HG03066 (cell line): ENCODE results near the gene SLC12A3.

Experiments
- ATAC-seq: cut with Tn5 transposase; IDR thresholded peaks from one replicate; pipeline ENCODE4 v1.9.1; 2021; ENCODE audit warnings: low read depth; ENCODE audit not compliant: unreplicated experiment

Gene SLC12A3

GRCh38 chr16:56847173-56847910 is 17.7 kb upstream of the SLC12A3 start:
- no peak for ATAC-seq

- no peak for ATAC-seq
Observed at GRCh38 chr16:56848029-56848936, 16.7 kb upstream of the SLC12A3 start.

DNA sequence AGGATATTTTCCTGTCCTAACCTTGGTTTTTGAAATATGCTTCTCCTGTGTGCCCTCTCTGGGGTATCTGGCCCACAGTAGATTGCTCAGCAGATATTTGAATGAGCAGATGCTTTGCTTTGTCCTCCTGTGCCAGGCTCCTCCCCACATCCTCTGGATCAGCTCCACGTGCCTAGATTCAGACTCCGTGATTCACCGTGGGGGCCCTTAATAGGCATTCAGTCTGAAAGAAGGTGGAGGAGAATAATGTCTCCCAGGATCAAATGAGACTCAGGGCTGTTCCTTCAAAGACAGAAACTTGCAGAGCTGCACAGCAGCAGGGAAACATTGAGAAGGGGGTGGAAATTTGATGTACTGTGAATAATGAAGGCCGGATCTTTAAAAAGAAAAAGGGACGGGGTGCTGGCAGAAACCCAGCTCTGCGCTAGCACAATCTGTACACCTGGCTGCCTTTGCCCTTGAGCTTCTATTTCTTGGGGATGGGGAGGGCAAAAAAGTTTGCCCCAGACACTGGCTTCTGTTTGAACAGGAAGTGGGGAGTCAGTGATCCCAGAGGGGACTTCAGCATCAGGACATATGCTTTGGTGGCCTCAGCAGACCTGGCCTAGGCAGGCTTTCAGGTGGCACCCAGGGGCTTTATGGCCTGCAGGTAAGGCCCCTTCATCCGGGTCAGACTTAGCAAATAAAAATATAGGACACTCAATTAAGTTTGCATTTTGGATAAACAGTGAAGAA is 15.9 kb upstream of the SLC12A3 start:
- no peak for ATAC-seq

DNA sequence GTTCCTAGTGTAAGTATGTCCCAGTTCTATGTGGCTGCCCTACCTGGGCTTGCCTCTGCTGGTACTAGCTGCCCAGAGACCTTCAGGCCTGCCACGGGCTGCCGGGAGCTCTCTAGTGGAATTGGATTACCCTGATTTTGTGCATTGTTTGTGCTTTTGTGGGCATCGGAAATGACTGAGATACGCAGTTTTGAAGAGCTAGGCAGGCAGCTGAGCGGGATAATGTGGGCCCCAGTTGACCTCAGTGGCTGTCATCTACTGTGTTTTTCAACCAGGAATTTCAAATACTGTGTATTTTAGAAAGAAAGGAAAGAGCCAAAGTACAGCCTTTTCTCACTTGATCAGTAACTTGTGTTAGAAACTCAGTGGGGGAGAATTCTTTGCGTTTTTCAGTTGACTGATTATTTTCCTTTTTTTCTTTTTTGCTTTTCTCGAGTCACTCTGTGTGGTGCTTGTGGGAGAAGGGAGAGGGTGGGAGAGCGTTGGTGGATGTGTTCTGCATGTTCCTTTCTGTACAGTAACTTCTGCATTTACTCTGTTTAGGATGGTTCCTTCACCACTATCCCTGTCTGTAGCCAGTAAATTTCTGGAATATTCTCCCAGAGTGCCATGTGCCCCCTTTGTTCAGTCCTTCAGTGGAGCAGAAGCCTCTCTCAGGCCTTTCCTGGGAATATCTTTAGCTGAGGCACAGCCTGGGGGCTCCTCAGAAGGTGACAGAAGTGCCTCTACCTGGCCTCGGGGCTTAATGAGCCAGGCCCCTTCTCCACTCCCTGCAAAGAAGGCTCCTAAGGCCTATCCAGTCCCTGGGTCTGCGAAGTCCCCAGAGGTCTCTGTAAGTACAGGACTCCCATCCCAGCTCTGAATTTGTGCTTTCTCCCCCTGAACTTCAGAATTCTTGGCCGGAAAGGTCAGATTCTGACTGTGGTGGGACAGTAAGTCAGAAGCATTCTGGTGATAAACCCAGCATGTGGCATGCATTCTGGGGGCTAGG is 15.0 kb upstream of the SLC12A3 start:
- no peak for ATAC-seq

DNA sequence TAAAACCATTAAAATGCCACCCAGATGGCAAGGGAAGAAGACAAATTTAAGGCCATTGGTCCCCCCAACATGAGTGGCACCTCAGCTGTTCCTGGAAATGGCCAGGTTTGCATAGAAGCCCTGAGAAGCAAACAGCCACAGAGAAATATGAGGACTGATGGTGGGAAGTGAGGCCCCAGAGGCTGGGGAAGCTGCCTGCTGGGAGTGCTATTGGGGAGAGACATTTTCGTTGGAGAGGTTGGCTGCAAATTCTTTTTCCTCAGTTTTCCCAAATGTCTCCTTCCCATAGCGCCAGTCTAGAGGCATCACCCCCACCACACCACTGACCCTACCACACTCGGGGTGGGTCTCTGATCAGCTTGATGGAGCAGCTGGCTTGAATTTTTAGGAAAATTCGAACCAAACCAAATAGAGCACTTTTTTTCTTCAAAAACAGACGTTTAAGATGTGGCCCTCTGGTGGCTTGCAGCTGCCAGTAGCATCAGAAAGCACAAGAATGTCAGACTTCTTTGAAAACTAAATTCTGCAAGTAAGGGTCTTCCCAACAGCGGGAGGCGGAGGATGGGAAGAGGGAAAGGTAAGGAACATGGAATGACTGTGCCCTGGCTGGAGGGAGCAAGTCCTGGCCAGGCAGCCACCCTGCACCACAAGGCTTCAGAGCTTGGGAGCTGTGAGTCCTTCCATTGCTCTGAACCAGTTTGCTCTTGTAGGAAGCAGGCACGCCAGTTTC is 13.2 kb upstream of the SLC12A3 start:
- no peak for ATAC-seq

GRCh38 chr16:56852401-56852730 is 12.6 kb upstream of the SLC12A3 start:
- ATAC-seq: no peak

DNA sequence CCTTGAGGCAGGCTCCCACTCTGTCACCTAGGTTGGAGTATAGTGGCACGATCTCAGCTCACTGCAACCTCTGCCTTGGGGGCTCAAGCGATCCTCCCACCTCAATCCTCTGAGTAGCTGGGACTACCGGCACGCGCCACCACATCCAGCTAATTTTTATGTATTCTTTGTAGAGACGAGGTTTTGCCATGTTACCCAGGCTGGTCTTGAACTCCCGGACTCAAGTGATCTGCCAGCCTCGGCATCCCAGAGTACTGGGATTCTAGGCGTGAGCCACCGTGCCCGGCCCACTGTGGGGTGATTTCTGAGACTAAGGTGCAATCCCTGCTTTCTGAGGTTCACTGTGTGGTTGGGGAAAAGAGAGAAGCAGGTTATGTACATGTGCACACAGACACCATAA is 12.0 kb upstream of the SLC12A3 start:
- no peak for ATAC-seq

DNA sequence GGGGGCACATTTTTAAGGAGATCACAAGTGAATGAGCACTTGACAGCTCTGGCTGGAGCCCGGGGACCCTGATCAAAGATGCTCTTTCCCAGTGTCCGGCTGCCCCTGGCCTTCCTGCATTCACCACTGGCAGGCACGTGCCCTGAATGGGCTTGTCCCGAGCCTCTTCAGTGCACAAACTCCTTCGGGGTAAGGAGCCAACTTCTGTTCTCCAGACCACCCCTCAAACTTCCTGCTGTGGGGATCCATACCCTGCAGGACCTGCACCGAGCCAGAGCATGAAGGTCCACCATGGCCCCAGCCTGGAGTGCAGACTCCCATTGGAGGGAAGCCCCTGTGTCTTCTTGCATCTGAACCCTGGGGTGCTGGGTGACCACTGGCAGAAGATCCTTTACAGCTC is 9.8 kb upstream of the SLC12A3 start:
- ATAC-seq: no peak

GRCh38 chr16:56855946-56856345 is 9.1 kb upstream of the SLC12A3 start:
- no peak for ATAC-seq

DNA sequence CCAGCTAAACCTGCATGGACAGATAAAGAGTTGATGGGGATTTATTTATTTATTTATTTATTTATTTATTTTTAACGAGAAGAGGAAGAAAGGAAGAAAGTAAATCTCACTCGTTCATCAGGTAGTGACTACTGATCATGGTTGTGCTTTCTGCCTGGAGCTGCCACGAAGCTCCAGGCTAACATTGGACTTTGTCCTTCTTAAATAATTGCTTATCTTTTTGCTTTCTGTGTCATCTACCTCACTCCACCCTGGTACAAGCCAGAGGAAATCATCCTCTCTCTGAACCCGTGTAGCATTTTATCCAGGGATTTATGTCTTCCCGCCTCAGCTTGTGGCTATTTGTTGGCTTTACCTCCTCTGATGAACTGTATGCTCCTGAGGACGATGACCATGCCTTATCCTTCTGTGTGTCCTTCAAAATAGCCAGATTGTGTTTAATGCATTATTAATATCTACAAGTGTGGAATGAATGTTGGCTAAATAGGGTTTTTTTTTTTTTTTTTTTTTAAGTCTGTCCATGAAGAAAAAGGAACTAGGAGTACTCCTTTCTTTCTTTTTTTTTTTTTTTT is 8.0 kb upstream of the SLC12A3 start:
- ATAC-seq: no peak

- ATAC-seq: no peak
Observed at GRCh38 chr16:56858374-56858773, 6.6 kb upstream of the SLC12A3 start.

DNA sequence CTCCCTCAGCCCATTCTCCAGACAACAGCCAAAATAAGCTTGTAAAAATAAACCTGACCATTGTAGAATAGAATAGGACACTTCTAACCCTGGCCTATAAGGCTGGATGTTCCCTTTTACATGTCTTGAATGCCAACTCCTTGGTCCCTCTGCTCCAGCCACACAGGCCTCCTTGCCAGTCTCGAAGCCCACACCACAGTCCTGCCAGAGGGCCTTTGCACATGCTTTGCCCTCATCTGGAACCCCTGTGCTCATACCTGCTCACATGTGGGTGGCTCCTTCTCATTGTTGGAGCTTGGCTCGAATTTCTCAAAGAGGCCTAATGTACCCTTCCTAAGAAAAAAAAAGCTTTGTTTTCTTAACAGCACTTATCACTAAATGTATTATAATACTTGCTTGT is 5.4 kb upstream of the SLC12A3 start:
- no peak for ATAC-seq

DNA sequence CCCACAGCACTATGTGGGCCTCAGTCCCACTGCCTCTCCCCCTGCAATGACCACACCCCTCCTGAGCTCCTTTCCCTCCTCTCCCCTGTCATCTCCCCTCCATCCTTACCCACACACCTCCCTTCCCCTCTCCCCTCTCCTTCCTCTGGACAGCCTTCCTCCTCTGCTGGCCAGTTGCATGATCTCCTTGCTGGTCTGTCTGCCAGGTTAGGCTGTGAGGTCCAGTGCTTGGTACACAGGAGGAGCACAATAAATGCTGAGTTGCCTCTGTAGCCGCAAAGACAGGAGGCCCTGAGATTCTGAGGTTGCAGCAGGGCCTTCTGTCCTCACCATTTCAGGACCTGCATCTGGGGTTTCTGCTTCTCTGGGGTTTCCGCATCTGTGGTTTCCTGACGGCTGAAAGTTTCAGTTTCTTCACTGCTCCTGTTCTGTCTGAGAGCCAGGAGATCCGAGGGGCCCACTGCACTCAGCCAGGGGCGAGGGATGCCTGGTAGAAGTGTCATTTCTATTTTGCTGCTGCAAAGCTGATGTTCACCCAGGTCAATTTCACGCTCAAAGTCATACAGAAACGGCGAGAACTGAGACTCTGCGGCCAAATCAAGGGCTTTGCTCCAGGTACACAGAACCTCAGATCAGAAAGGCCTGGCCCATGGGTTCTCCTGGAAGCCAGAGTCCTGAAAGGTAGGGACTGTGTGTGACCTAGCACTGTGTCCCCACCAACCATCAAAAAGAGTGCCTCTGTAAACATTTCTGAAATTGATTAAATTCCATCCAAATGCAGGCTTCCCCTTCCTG is 4.6 kb upstream of the SLC12A3 start:
- ATAC-seq: peak; percentile 92

DNA sequence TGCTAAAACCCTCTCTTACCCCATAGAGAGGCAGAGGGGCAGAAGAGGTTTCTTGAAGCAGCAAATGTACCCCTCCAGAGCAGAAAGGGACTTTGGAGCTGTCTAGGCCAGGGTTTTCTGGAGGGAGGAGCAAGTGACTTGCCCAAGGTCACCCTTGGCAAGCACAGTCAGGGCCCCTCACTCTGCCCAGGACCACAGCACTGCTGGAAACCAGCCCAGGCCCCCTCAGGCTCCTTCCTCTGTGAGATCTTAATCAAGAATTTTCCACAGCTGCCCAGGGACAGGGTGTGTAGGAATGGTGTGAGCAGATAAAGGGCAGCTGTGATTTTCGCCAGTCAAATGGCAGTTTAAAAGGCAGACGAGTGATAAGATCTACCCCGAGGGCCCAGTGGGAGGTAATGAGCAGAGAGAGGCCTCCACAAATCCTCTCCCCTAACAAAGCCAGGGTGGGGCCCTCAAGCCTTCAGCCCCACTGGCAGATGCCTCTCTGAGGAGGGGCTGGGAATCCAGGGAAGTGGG is 3.9 kb upstream of the SLC12A3 start:
- no peak for ATAC-seq

GRCh38 chr16:56861756-56862155 is 3.3 kb upstream of the SLC12A3 start:
- ATAC-seq: no peak

GRCh38 chr16:56862776-56863175 is 2.2 kb upstream of the SLC12A3 start:
- no peak for ATAC-seq

- no peak for ATAC-seq
Observed at GRCh38 chr16:56865394-56866062, 521 bp downstream of the SLC12A3 start.
